Stimulated activated naive CD8-positive, alpha-beta T cell treated with anti-CD3 and anti-CD28 coated beads, Interleukin-15, Interleukin-2, amounts not matched to agents 100 U/mL and 50 U/mL, for 24 hours (primary cell): Measurements from ENCODE around the gene ADIPOR2.
"Not testable (repeated sequence)": the region's sequence is repeated elsewhere in the genome, so short reads cannot be mapped to it uniquely, and the experiment has no call there.

Source experiments
- ATAC-seq: fragments of 150-1000 bp; cut with Tn5 transposase; one replicate; pipeline ENCODE4 v1.10.0; 2021
- DNase-seq: peaks from one replicate; pipeline ENCODE4 v3.0.0; 2021

Gene ADIPOR2

DNA sequence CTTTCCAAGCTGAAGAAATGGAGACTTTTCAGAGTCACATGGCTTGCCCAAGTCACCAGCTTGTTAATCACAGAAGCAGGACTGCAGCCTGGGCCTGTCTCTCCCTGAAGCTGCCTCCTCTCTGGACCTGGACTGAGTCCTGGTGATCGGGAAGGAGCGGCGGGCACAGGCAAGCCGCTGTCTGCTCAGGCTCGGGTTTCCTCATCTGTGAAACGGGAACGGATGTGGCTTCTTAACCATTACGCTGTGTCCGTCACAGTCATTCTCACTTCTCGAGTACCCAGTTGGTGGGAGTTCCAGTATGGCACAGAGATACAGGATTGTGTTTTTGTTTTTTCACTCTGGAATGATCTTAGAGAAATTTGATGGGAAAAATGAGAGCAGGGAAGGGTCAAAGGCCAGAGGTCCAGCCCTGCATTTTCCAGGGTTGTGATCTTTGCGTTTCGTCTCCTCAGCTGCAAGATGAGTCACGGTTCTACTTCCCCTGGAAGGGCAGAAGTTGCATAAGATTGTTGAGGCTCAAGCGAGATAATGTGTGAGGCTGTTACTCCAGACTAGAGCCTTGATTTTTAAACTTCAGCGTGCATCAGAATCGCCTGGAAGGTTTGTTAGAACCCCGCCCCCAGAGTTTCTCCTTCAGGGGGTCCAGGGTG, 121.9 kb downstream of the ADIPOR2 start:
- ATAC-seq (no peak), DNase-seq (no peak)

- ATAC-seq (no peak), DNase-seq (no peak)
These were observed 123.4 kb downstream of the ADIPOR2 start for GRCh38 chr12:1814266-1814665.

GRCh38 chr12:1815108-1815507, 124.2 kb downstream of the ADIPOR2 start:
- DNase-seq (no peak), ATAC-seq (no peak)

GRCh38 chr12:1815814-1816729, 125.2 kb downstream of the ADIPOR2 start:
- DNase-seq (no peak), ATAC-seq (no peak)

DNA sequence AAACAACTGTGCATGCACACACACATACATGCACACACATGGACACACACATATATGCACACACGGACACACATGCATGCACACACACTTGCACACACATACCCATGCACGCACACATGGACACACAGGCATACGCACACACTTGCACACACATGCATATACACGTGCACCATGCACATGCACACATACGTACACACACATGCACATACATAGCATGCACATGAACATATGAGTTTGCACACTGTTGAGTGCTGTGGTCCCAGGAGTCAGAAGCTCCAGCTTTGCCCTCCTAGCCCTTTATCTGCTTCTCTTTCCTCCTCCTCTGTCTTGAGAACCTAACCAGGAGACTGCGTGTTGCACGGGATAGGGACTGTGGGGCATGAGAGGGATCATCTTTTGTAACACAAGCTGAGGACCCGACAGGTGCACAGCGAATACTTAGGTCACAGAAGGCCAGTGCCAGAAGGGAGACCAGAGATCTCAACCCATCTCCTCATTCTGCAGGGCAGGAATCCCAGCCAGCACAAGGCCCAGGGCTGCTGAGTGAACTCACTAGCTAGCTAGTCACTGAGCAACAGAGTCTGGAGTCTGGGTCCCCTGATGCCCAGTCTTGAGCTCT, 126.0 kb downstream of the ADIPOR2 start:
- ATAC-seq = no peak
- DNase-seq = no peak

GRCh38 chr12:1817928-1818327, 127.1 kb downstream of the ADIPOR2 start:
- ATAC-seq, DNase-seq: not testable (repeated sequence)

- no peak for DNase-seq
- ATAC-seq = no peak
These were observed 128.2 kb downstream of the ADIPOR2 start for GRCh38 chr12:1819050-1819449.

- no peak for ATAC-seq
- no peak for DNase-seq
These were observed 128.7 kb downstream of the ADIPOR2 start for GRCh38 chr12:1819571-1819970.

DNA sequence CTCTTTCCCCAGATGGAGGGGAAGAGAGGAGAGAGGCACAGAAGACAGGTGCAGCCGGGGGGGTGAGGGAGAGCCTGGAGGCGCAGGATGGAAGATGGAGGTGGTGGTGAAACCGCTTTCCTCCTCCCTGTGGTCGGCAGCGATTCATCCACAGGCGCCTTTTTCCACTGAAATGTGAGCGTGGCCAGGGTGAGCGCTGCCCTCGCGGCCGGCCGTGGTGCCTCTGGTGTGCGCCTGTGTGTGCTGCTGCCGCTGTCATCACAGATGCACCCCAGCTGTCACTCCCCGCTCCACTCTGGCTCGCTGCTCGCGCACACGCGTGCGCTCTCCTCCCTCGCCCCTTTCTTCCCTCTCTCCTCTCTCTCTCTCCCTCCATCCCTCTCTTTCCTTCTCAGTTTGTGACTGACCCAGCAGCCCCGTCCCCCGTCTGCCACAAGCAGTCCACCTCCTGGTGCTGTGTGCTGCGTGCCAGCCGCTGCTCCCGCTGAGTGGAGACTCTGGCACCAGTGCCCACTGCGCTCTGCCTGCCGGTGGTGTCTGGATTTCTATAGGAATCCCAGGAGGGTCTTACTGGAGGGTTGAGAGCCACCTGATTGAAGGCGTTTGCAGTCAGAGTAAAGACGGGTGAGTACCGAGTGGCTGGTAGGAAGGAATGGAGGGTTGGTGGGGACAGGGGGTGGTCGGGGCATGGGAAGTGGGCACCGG, 129.5 kb downstream of the ADIPOR2 start, which contains the start of gene LRTM2:
Gene LRTM2, plus strand, starts transcription at position 375 of the 705 bp plus-strand sequence. CDS start 7,584 bp downstream, outside the sequence.
- ATAC-seq = no peak

DNA sequence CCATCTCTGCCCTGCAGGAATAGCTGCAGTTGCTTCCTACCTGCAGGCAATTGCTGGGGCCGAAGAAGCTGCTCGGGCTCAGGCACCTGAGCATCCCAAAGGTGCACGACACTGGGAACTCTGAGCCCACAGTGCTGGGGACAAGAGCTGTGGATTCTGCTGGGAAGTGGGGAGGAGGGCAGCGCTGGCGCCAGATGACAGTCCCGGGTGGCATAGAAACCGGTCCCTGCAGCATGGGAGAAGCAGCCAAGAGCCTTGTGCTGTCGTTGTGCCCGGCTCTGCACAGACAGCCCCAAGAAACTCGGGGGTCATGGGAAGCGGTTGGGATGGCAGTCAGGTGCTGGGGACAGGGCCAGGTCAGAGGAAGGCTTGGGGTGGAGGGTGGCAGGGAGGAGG, 130.0 kb downstream of the ADIPOR2 start:
- DNase-seq (no peak), ATAC-seq (no peak)

More for the DNA sequence above, 129.5 kb downstream of the ADIPOR2 start, which contains the start of gene LRTM2:
- no peak for DNase-seq

DNA sequence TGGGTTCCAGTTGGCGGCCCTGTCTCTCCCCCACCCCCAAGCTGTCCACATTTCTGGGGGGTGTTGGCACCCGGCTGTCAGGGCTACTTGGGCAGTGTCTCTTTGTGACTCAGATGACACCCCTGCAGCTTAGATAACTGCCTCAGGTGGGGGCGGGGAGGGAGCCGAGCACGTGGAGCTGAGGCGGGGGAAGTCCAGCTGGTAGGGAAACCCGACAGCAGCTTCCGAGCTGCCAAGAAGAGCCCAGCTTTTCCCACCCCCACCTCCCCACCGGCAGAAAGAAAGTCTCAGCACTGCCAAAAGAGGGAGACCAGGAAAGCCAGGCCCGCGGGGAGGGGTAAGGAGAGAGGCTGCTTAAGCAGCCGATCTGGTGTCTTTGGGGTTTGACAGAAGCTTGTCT, 130.9 kb downstream of the ADIPOR2 start:
- no peak for ATAC-seq

GRCh38 chr12:1822699-1823098, 131.8 kb downstream of the ADIPOR2 start:
- no peak for DNase-seq
- no peak for ATAC-seq

More for the DNA sequence above, 130.9 kb downstream of the ADIPOR2 start:
- no peak for DNase-seq

- DNase-seq (no peak), ATAC-seq (no peak)
These were observed 132.4 kb downstream of the ADIPOR2 start for GRCh38 chr12:1823237-1823636.

- no peak for DNase-seq
- no peak for ATAC-seq
These were observed 134.7 kb downstream of the ADIPOR2 start for GRCh38 chr12:1825382-1826102.

- DNase-seq = no peak
- ATAC-seq = no peak
These were observed 135.5 kb downstream of the ADIPOR2 start for GRCh38 chr12:1826401-1826800.

DNA sequence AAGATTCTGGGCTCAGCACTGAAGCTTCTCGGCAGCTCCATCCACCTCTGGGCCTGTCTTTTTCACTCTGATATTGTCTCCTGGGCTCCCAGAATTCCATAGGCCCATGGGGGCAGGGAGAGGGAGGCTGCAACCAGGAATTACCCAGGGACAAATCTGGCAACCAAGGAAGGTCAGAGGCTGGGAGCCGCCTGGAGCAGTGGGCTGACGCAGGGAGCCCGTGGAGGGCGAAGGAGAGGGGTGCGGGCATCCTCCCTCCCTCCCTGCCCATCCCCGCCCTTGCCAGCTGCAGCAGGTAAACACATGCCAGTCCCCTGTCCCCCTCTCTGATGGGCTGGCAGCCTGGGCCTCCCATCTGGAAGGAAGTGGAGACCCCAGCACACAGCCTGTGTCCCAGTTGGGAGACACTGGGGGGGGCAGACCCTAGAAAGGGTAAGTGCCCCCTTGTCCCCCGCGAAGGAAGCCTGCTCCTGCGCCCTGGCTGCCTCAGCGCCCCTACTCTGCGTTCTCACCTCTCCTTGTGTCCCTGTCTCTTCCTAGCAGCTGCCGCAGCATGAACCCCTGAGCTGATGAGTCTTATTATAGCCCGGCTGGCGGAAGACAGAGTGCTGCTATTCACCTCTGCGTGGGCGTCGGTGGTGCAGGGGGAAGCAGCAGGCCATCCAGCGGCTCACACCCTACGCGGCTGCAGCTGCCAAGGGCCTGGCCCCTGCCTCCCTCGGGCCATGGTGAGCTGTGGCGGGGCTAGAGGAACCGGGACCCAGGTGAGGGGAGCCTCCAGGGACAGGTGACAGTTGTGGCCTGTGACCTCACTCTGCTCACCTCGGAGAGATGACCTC, 136.2 kb downstream of the ADIPOR2 start:
- DNase-seq (no peak), ATAC-seq (no peak)

DNA sequence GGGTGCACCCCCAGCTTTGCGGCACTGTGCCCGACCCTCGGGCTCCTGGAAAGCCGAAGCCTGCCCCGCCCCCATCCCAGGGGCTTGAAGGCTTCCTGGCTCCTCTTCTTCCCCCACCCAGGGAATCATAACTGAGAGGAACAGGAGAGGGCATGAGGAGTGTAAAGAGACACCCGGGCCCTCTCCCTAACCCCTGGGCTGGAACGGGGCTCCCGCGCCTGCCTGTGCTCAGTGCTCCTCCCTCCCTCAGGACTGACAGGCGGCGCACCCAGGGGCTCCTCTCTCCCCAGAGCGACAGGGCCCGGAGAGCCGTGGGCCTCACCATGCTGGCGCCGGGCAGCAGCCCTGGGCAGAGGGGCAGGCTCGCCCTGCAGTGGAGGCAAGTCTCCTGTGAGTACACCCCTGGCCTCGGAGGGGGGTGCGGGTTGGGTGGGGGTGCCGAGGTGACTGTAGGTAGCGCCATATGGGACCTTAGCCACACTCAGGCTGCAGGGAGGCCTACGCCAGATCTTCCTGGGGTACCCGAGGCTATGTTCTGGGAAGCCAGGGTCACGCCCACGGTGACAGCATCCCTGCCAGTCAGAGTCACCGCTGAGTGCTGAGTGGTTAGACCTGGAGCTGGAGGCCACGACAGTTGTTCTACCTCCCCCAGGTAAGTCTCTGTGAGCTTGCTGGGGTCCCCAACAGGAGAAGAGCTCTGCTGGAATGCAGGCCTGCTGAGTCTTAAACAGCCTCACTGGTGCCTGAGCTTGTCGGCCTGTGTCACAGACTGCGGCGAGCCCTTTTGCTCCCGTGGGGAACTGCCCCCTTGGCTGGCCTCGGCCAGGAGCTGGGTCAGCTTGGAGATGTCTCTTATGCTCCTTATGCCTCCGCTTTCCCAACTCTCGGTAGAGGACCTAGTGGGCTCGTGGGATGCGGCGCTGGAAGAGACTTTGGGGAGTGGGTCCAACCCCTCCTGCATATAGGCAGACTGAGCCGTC, 137.2 kb downstream of the ADIPOR2 start:
- ATAC-seq = no peak
- DNase-seq = no peak

DNA sequence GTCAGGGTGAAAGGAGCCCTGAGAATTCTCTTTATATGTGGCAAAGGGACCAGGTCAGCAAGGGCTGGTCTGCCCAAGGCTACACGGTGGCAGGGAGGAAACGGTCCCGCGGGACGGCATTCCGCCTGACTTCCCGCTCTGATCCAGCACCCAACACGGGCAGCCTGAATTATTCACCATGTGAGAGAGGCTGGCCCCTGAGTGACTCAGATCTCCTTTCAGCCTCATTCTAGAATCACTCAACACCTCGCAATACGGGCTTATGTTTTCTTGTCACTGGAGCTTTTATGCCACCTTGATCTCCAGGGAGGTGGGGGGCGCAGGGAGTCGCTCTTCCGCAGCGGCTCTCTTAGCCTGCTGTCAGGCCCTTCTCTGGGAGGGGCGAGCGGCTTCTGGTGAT, 138.0 kb downstream of the ADIPOR2 start:
- DNase-seq = no peak
- ATAC-seq = no peak

DNA sequence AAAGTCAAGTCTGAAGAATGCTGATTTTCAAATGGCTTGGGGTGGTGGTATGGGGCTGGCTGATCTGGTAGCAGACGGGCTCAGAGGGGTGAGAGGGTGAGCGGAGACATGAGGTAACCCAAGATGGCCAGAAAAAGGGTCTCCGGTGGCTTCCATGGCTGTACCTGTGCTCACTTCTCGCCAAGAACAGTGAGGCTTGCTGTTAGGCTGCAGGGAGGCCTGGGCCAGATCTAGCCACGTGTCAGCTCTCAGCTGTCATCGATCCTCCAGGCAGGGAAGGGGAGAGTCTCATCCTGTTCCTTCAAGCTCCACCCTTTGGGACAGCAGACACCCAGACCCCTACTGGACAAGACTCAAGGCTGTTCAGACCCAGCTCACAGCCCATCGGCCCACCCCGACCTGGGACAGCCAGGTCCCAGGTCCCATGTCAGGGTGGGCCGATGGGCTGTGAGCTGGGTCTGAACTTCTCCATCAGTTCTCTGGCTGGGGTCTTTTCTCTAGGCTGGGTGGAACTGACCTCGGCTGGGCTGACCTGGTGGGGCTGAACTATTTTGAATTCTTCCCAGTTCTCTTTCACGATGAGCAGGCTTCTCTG, 138.5 kb downstream of the ADIPOR2 start:
- no peak for ATAC-seq
- DNase-seq = no peak
